Liver (tissue), 3 donors: ENCODE data around the gene PHKB.

Experiments
- NR2F2 ChIP-seq: IDR thresholded peaks from 2 replicates; pipeline ENCODE4 v1.6.1; 2016; ENCODE audit warnings: antibody characterized with exemption
- TF ChIP-seq, protein P1 (sequence below): fragments of 150-350 bp; IDR thresholded peaks from 2 replicates; pipeline ENCODE4 v1.5.1; 2017; ENCODE audit warnings: improper control_type of control experiment, low read depth, low read length; ENCODE audit not compliant: missing input control
- donor health status: healthy.
- donor health status: healthy.

DNA sequence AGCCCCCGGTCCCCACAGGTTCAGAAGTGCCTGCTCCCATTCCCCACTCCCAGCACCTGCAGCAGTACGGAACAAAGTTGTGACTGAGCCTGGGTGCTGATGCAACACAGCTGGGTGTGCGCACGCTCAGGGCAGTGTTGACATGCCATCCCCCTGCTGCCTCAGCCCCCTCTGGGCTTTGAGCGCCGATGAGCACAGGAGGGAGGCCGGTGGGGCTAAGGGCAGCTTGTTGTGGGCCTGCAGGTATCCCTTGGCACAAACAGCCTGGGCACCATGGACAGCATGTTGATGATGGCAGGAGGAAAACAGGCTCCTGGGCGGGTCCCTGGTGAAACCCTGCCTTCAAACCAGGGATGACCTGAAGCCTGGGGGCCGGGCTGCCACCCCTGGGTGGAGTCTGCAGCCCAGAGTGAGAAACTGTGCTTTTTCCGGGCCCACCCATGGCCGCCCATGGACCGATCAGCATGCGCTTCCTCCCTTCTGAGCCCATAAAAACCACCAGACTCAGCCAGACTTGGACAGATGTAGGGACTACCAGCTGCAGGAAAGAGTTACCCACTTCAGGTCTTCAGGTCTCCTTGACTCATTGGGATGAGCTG, 175.5 kb downstream of the PHKB start:
- no peak for TF ChIP-seq NR2F2
- TF ChIP-seq, protein P1, sequence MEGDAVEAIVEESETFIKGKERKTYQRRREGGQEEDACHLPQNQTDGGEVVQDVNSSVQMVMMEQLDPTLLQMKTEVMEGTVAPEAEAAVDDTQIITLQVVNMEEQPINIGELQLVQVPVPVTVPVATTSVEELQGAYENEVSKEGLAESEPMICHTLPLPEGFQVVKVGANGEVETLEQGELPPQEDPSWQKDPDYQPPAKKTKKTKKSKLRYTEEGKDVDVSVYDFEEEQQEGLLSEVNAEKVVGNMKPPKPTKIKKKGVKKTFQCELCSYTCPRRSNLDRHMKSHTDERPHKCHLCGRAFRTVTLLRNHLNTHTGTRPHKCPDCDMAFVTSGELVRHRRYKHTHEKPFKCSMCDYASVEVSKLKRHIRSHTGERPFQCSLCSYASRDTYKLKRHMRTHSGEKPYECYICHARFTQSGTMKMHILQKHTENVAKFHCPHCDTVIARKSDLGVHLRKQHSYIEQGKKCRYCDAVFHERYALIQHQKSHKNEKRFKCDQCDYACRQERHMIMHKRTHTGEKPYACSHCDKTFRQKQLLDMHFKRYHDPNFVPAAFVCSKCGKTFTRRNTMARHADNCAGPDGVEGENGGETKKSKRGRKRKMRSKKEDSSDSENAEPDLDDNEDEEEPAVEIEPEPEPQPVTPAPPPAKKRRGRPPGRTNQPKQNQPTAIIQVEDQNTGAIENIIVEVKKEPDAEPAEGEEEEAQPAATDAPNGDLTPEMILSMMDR = no peak
